LNCaP clone FGC (cell line): Measurements from ENCODE around the gene TKT.

Experiments used
- DNase-seq: peaks from one replicate; pipeline ENCODE4 v3.0.0-alpha.2; 2011; ENCODE audit warnings: low read depth
- H3K4me3 ChIP-seq: 2 replicates; pipeline ENCODE4 v1.5.1; 2011; ENCODE audit warnings: mild to moderate bottlenecking, low read depth, low read length, control low read depth
- CTCF ChIP-seq: IDR thresholded peaks from 2 replicates; pipeline ENCODE4 v1.5.1; 2012; ENCODE audit warnings: mild to moderate bottlenecking; ENCODE audit not compliant: control insufficient read depth, insufficient read depth; ENCODE audit errors: extremely low read depth

Gene TKT

GRCh38 chr3:53191836-53192480 is 63.9 kb downstream of the TKT start:
- TF ChIP-seq CTCF, result no peak
- no peak for DNase-seq
- H3K4me3 ChIP-seq, result no peak overlapping the region

GRCh38 chr3:53190659-53191058 is 65.2 kb downstream of the TKT start:
- DNase-seq, result no peak
- no peak for TF ChIP-seq CTCF
- H3K4me3 ChIP-seq, result no peak overlapping the region

GRCh38 chr3:53189276-53189675 is 66.5 kb downstream of the TKT start:
- DNase-seq, result no peak
- TF ChIP-seq CTCF, result no peak
- H3K4me3 ChIP-seq, result no peak overlapping the region

- DNase-seq, result no peak
- no peak overlapping the region for H3K4me3 ChIP-seq
- no peak for TF ChIP-seq CTCF
Measured at GRCh38 chr3:53188720-53189119, 67.1 kb downstream of the TKT start.

GRCh38 chr3:53188136-53188685 is 67.6 kb downstream of the TKT start:
- no peak for TF ChIP-seq CTCF
- DNase-seq, result no peak

GRCh38 chr3:53187430-53187829 is 68.4 kb downstream of the TKT start:
- TF ChIP-seq CTCF, result no peak
- no peak for DNase-seq
- H3K4me3 ChIP-seq, result no peak overlapping the region

More at GRCh38 chr3:53188136-53188685, 67.6 kb downstream of the TKT start:
- no peak overlapping the region for H3K4me3 ChIP-seq

GRCh38 chr3:53186726-53187125 is 69.1 kb downstream of the TKT start:
- no peak for TF ChIP-seq CTCF
- no peak for DNase-seq
- H3K4me3 ChIP-seq, result no peak overlapping the region
